Activated CD8-positive, alpha-beta T cell treated with anti-CD3 and anti-CD28 coated beads for 36 hours (primary cell): ENCODE data around the gene MRPS12. TPM values are rescaled to one million over a fixed set of nuclear protein-coding genes. Genes with fewer than 3 reads are reported as not detected.

Source experiments
- ATAC-seq: fragments of 200-7000 bp; cut with Tn5 transposase; one replicate; pipeline ENCODE4 v1.10.0; 2021; ENCODE audit warnings: mild to moderate bottlenecking, moderate library complexity
- CTCF ChIA-PET: fragments of 350-600 bp; sonication (Branson Sonifier 250); formaldehyde crosslinking; loops from one replicate; lab custom pipeline; 2021; ENCODE audit warnings: antibody characterized with exemption; lab: Charles Lee
- POLR2A ChIA-PET: fragments of 350-600 bp; sonication (Branson Sonifier 250); formaldehyde crosslinking; loops from one replicate; lab custom pipeline; 2021; ENCODE audit warnings: antibody characterized with exemption; lab: Charles Lee
- DNase-seq: peaks from one replicate; pipeline ENCODE4 v3.0.0-alpha.2; 2020
- H3K27ac Mint-ChIP-seq: one replicate; pipeline ENCODE4 v1.8.0; 2021; ENCODE audit warnings: mild to moderate bottlenecking, mixed read lengths
- H3K27me3 Mint-ChIP-seq: one replicate; pipeline ENCODE4 v1.8.0; 2021; ENCODE audit warnings: mixed read lengths
- H3K36me3 Mint-ChIP-seq: one replicate; pipeline ENCODE4 v1.8.0; 2021; ENCODE audit warnings: low read depth, mixed read lengths
- H3K4me1 Mint-ChIP-seq: one replicate; pipeline ENCODE4 v1.8.0; 2021; ENCODE audit warnings: low read depth, mixed read lengths
- H3K4me3 Mint-ChIP-seq: one replicate; pipeline ENCODE4 v1.8.0; 2021; ENCODE audit warnings: mild to moderate bottlenecking, moderate library complexity, mixed read lengths
- H3K9me3 Mint-ChIP-seq: one replicate; pipeline ENCODE4 v1.8.0; 2021; ENCODE audit warnings: mixed read lengths
- CTCF ChIP-seq: fragments of 200-600 bp; IDR thresholded peaks from one replicate; pipeline ENCODE4 v1.8.0; 2022; ENCODE audit warnings: antibody characterized with exemption, mild to moderate bottlenecking
- intact Hi-C: fragments of 100-400 bp; cut with micrococcal nuclease; formaldehyde crosslinking; loops from one replicate; pipeline ENCODE4 v1.10.0; 2022
- total RNA-seq, 2 experiments: library from RNA; stranded (reverse); gene quantifications; one replicate each; pipeline ENCODE4 v1.2.3, GENCODE V29; 2021

MRPS12 gene
- total RNA-seq, 2 experiments from 2014 or later: 80.1 to 81.2 TPM

- ATAC-seq: no peak
- H3K27me3 Mint-ChIP-seq: peaks cover 25% of the 10 kb centered on the region
- H3K4me3 Mint-ChIP-seq: no peak overlapping the region
- H3K36me3 Mint-ChIP-seq: no peaks in the 10 kb centered on the region
- H3K27ac Mint-ChIP-seq: no peak overlapping the region
- ChIA-PET CTCF (interaction anchor here (0.8 to 1.1 kb wide), 2 partner anchors 12 to 177 kb away, joined by 3 to 4 read pairs; no protein-coding TSS in a partner anchor), POLR2A (no interaction called here)
- H3K9me3 Mint-ChIP-seq: no peaks in the 10 kb centered on the region
- H3K4me1 Mint-ChIP-seq: peaks cover 18% of the 10 kb centered on the region
- intact Hi-C loops: no loop called here
- no peak for DNase-seq
- no peak for TF ChIP-seq CTCF
Measured at GRCh38 chr19:38974624-38975213, 44.0 kb downstream of the MRPS12 start.

GRCh38 chr19:38975214-38975860 lies 44.6 kb downstream of the MRPS12 start, which contains the start of gene FBXO17:
TSS of gene FBXO17 (minus strand) at chr19:38975742. CDS start at chr19:38950319, 25,423 bp downstream.
- POLR2A ChIA-PET: no interaction called here
- no peak for DNase-seq
- Mint-ChIP-seq H3K27ac (no peak within 1 kb of the TSS), H3K36me3 (no peaks in the 10 kb centered on the region), H3K27me3 (peaks cover 25% of the 10 kb centered on the region), H3K9me3 (no peaks in the 10 kb centered on the region), H3K4me1 (peaks cover 18% of the 10 kb centered on the region), H3K4me3 (peak within 1 kb of the TSS; percentile 14)
- CTCF ChIA-PET: interaction anchor here (1.1 to 1.4 kb wide), 2 partner anchors 13 to 16 kb away, joined by 4 read pairs; no protein-coding TSS in a partner anchor
- no peak for TF ChIP-seq CTCF
- intact Hi-C loops: no loop called here
- ATAC-seq: no peak

- DNase-seq (no peak), ATAC-seq (no peak)
- peaks cover 25% of the 10 kb centered on the region for H3K27me3 Mint-ChIP-seq
- H3K27ac Mint-ChIP-seq: no peak overlapping the region
- peaks cover 18% of the 10 kb centered on the region for H3K4me1 Mint-ChIP-seq
- POLR2A ChIA-PET: no interaction called here
- CTCF ChIA-PET: interaction anchor here (1.4 kb wide), 1 partner anchor 16 kb away, joined by 4 read pairs; no protein-coding TSS in a partner anchor
- no peaks in the 10 kb centered on the region for H3K9me3 Mint-ChIP-seq
- H3K36me3 Mint-ChIP-seq: no peaks in the 10 kb centered on the region
- intact Hi-C loops: no loop called here
- H3K4me3 Mint-ChIP-seq: peak overlapping the region; percentile 14
- no peak for TF ChIP-seq CTCF
Measured at GRCh38 chr19:38975861-38976271, 45.1 kb downstream of the MRPS12 start.

GRCh38 chr19:38977445-38978325 lies 46.9 kb downstream of the MRPS12 start:
- Mint-ChIP-seq H3K36me3 (no peaks in the 10 kb centered on the region), H3K4me3 (no peak overlapping the region), H3K4me1 (peaks cover 18% of the 10 kb centered on the region), H3K27me3 (peaks cover 25% of the 10 kb centered on the region), H3K27ac (no peak overlapping the region), H3K9me3 (no peaks in the 10 kb centered on the region)
- ChIA-PET POLR2A (interaction anchor here (0.6 to 0.7 kb wide), 2 partner anchors 68 to 84 kb away, joined by 3 read pairs; no protein-coding TSS in a partner anchor), CTCF (interaction anchor here (0.8 to 1.9 kb wide), 5 partner anchors 11 to 133 kb away, joined by 3 to 5 read pairs (median 3); no protein-coding TSS in a partner anchor)
- peak; percentile 80 for DNase-seq
- no peak for TF ChIP-seq CTCF
- ATAC-seq: peak; percentile 95
- intact Hi-C loops: no loop called here
